ENCODE data around the gene NR5A1.

Gene NR5A1

GRCh38 chr9:124498499-124499146 lies 8.6 kb downstream of the NR5A1 start:
- H3K4me1 ChIP-seq (ENCODE audit: control insufficient read depth, insufficient read depth, low read length): peaks cover 6% of the 10 kb centered on the region
- H3K4me3 ChIP-seq (ENCODE audit: low read length in 2 of 2): no peak overlapping the region
- H3K27ac ChIP-seq (ENCODE audit: low read length): no peak overlapping the region

GRCh38 chr9:124498040-124498439 lies 9.2 kb downstream of the NR5A1 start:
- Histone ChIP-seq H3K27ac (ENCODE audit: low read length) (no peak overlapping the region), H3K9ac (ENCODE audit: low read length in 2 of 2) (no peak overlapping the region), H3K27me3 (ENCODE audit: control insufficient read depth in 1 of 2, insufficient read depth in 2 of 2, low read length in 2 of 2) (peaks cover 32 to 35% of the 10 kb centered on the region in 2 donors), H3K4me1 (ENCODE audit: control insufficient read depth, insufficient read depth, low read length) (peaks cover under 1% of the 10 kb centered on the region), H3K9me3 (ENCODE audit: control insufficient read depth in 2 of 2, low read length in 2 of 2) (no peaks in the 10 kb centered on the region), H3K4me3 (ENCODE audit: low read length in 2 of 2) (no peak overlapping the region), H3K36me3 (ENCODE audit: control insufficient read depth in 2 of 2, insufficient read depth in 2 of 2, low read length in 2 of 2) (no peaks in the 10 kb centered on the region)

More at GRCh38 chr9:124498499-124499146, 8.6 kb downstream of the NR5A1 start:
- no peaks in the 10 kb centered on the region for H3K9me3 ChIP-seq (ENCODE audit: control insufficient read depth in 2 of 2, low read length in 2 of 2)
- peaks cover 34 to 41% of the 10 kb centered on the region in 2 donors for H3K27me3 ChIP-seq (ENCODE audit: control insufficient read depth in 1 of 2, insufficient read depth in 2 of 2, low read length in 2 of 2)
- no peaks in the 10 kb centered on the region for H3K36me3 ChIP-seq (ENCODE audit: control insufficient read depth in 2 of 2, insufficient read depth in 2 of 2, low read length in 2 of 2)
- H3K9ac ChIP-seq (ENCODE audit: low read length in 2 of 2): no peak overlapping the region

- no peak overlapping the region for H3K27ac ChIP-seq (ENCODE audit: low read length)
- peaks cover 29% of the 10 kb centered on the region in 2 donors for H3K27me3 ChIP-seq (ENCODE audit: control insufficient read depth in 1 of 2, insufficient read depth in 2 of 2, low read length in 2 of 2)
- no peaks in the 10 kb centered on the region for H3K36me3 ChIP-seq (ENCODE audit: control insufficient read depth in 2 of 2, insufficient read depth in 2 of 2, low read length in 2 of 2)
- no peaks in the 10 kb centered on the region for H3K9me3 ChIP-seq (ENCODE audit: control insufficient read depth in 2 of 2, low read length in 2 of 2)
- no peaks in the 10 kb centered on the region for H3K4me1 ChIP-seq (ENCODE audit: control insufficient read depth, insufficient read depth, low read length)
- H3K4me3 ChIP-seq (ENCODE audit: low read length in 2 of 2): no peak overlapping the region
- no peak overlapping the region for H3K9ac ChIP-seq (ENCODE audit: low read length in 2 of 2)
These were observed 9.8 kb downstream of the NR5A1 start for GRCh38 chr9:124497441-124497840.

- H3K9ac ChIP-seq (ENCODE audit: low read length in 2 of 2): no peak overlapping the region
- peaks cover 22 to 24% of the 10 kb centered on the region in 2 donors for H3K27me3 ChIP-seq (ENCODE audit: control insufficient read depth in 1 of 2, insufficient read depth in 2 of 2, low read length in 2 of 2)
- no peak overlapping the region for H3K27ac ChIP-seq (ENCODE audit: low read length)
These were observed 10.7 kb downstream of the NR5A1 start for GRCh38 chr9:124496463-124496862.

GRCh38 chr9:124496075-124496449 lies 11.1 kb downstream of the NR5A1 start:
- no peak overlapping the region for H3K9ac ChIP-seq (ENCODE audit: low read length in 2 of 2)
- no peak overlapping the region for H3K27ac ChIP-seq (ENCODE audit: low read length)
- peaks cover 18 to 20% of the 10 kb centered on the region in 2 donors for H3K27me3 ChIP-seq (ENCODE audit: control insufficient read depth in 1 of 2, insufficient read depth in 2 of 2, low read length in 2 of 2)
- H3K4me1 ChIP-seq (ENCODE audit: control insufficient read depth, insufficient read depth, low read length): no peaks in the 10 kb centered on the region
- no peak overlapping the region for H3K4me3 ChIP-seq (ENCODE audit: low read length in 2 of 2)
- H3K9me3 ChIP-seq (ENCODE audit: control insufficient read depth in 2 of 2, low read length in 2 of 2): no peaks in the 10 kb centered on the region
- no peaks in the 10 kb centered on the region for H3K36me3 ChIP-seq (ENCODE audit: control insufficient read depth in 2 of 2, insufficient read depth in 2 of 2, low read length in 2 of 2)

More at GRCh38 chr9:124496463-124496862, 10.7 kb downstream of the NR5A1 start:
- H3K4me1 ChIP-seq (ENCODE audit: control insufficient read depth, insufficient read depth, low read length): no peaks in the 10 kb centered on the region
- H3K36me3 ChIP-seq (ENCODE audit: control insufficient read depth in 2 of 2, insufficient read depth in 2 of 2, low read length in 2 of 2): no peaks in the 10 kb centered on the region
- H3K4me3 ChIP-seq (ENCODE audit: low read length in 2 of 2): no peak overlapping the region
- H3K9me3 ChIP-seq (ENCODE audit: control insufficient read depth in 2 of 2, low read length in 2 of 2): no peaks in the 10 kb centered on the region

GRCh38 chr9:124495126-124496074 lies 11.8 kb downstream of the NR5A1 start:
- Histone ChIP-seq H3K36me3 (ENCODE audit: control insufficient read depth in 2 of 2, insufficient read depth in 2 of 2, low read length in 2 of 2) (no peaks in the 10 kb centered on the region), H3K4me1 (ENCODE audit: control insufficient read depth, insufficient read depth, low read length) (no peaks in the 10 kb centered on the region), H3K9ac (ENCODE audit: low read length in 2 of 2) (no peak overlapping the region), H3K27me3 (ENCODE audit: control insufficient read depth in 1 of 2, insufficient read depth in 2 of 2, low read length in 2 of 2) (peaks cover 15% of the 10 kb centered on the region in 2 donors), H3K27ac (ENCODE audit: low read length) (no peak overlapping the region), H3K9me3 (ENCODE audit: control insufficient read depth in 2 of 2, low read length in 2 of 2) (no peaks in the 10 kb centered on the region), H3K4me3 (ENCODE audit: low read length in 2 of 2) (no peak overlapping the region)

GRCh38 chr9:124493794-124494479 lies 13.3 kb downstream of the NR5A1 start:
- no peak overlapping the region for H3K4me3 ChIP-seq (ENCODE audit: low read length in 2 of 2)
- peaks cover 16 to 17% of the 10 kb centered on the region in 2 donors for H3K27me3 ChIP-seq (ENCODE audit: control insufficient read depth in 1 of 2, insufficient read depth in 2 of 2, low read length in 2 of 2)
- H3K9me3 ChIP-seq (ENCODE audit: control insufficient read depth in 2 of 2, low read length in 2 of 2): no peaks in the 10 kb centered on the region
- H3K36me3 ChIP-seq (ENCODE audit: control insufficient read depth in 2 of 2, insufficient read depth in 2 of 2, low read length in 2 of 2): no peaks in the 10 kb centered on the region
- no peak overlapping the region for H3K27ac ChIP-seq (ENCODE audit: low read length)
- no peaks in the 10 kb centered on the region for H3K4me1 ChIP-seq (ENCODE audit: control insufficient read depth, insufficient read depth, low read length)
- H3K9ac ChIP-seq (ENCODE audit: low read length in 2 of 2): no peak overlapping the region

- H3K27me3 ChIP-seq (ENCODE audit: control insufficient read depth in 1 of 2, insufficient read depth in 2 of 2, low read length in 2 of 2): peaks cover 17 to 20% of the 10 kb centered on the region in 2 donors
- H3K36me3 ChIP-seq (ENCODE audit: control insufficient read depth in 2 of 2, insufficient read depth in 2 of 2, low read length in 2 of 2): no peaks in the 10 kb centered on the region
These were observed 14.0 kb downstream of the NR5A1 start for GRCh38 chr9:124493218-124493617.

GRCh38 chr9:124492818-124493217 lies 14.4 kb downstream of the NR5A1 start:
- no peaks in the 10 kb centered on the region for H3K36me3 ChIP-seq (ENCODE audit: control insufficient read depth in 2 of 2, insufficient read depth in 2 of 2, low read length in 2 of 2)
- no peak overlapping the region for H3K9ac ChIP-seq (ENCODE audit: low read length in 2 of 2)
- H3K9me3 ChIP-seq (ENCODE audit: control insufficient read depth in 2 of 2, low read length in 2 of 2): no peaks in the 10 kb centered on the region
- peaks cover 17 to 22% of the 10 kb centered on the region in 2 donors for H3K27me3 ChIP-seq (ENCODE audit: control insufficient read depth in 1 of 2, insufficient read depth in 2 of 2, low read length in 2 of 2)
- no peaks in the 10 kb centered on the region for H3K4me1 ChIP-seq (ENCODE audit: control insufficient read depth, insufficient read depth, low read length)
- H3K27ac ChIP-seq (ENCODE audit: low read length): no peak overlapping the region
- H3K4me3 ChIP-seq (ENCODE audit: low read length in 2 of 2): no peak overlapping the region

More at GRCh38 chr9:124493218-124493617, 14.0 kb downstream of the NR5A1 start:
- Histone ChIP-seq H3K4me3 (ENCODE audit: low read length in 2 of 2) (no peak overlapping the region), H3K9ac (ENCODE audit: low read length in 2 of 2) (no peak overlapping the region), H3K27ac (ENCODE audit: low read length) (no peak overlapping the region), H3K4me1 (ENCODE audit: control insufficient read depth, insufficient read depth, low read length) (no peaks in the 10 kb centered on the region), H3K9me3 (ENCODE audit: control insufficient read depth in 2 of 2, low read length in 2 of 2) (no peaks in the 10 kb centered on the region)

GRCh38 chr9:124491049-124491975 lies 15.9 kb downstream of the NR5A1 start:
- Histone ChIP-seq H3K9ac (ENCODE audit: low read length in 2 of 2) (no peak overlapping the region), H3K9me3 (ENCODE audit: control insufficient read depth in 2 of 2, low read length in 2 of 2) (no peaks in the 10 kb centered on the region), H3K4me3 (ENCODE audit: low read length in 2 of 2) (no peak overlapping the region), H3K27me3 (ENCODE audit: control insufficient read depth in 1 of 2, insufficient read depth in 2 of 2, low read length in 2 of 2) (peaks cover 25 to 31% of the 10 kb centered on the region in 2 donors), H3K4me1 (ENCODE audit: control insufficient read depth, insufficient read depth, low read length) (no peaks in the 10 kb centered on the region), H3K27ac (ENCODE audit: low read length) (no peak overlapping the region), H3K36me3 (ENCODE audit: control insufficient read depth in 2 of 2, insufficient read depth in 2 of 2, low read length in 2 of 2) (no peaks in the 10 kb centered on the region)
